IMR-90 (cell line): ENCODE results near the gene ELP6. TPM values are rescaled to one million over a fixed set of nuclear protein-coding genes. Genes with fewer than 3 reads are reported as not detected.

Experiments used
- ATAC-seq: fragments of 200-7000 bp; cut with Tn5 transposase; 2 replicates; pipeline ENCODE4 v1.9.1; 2020; ENCODE audit warnings: low read depth, mild to moderate bottlenecking, moderate library complexity
- BruUV-seq: library from RNA; stranded (reverse); fragments of 400-500 nt; replicated peaks from 2 replicates; lab custom pipeline; 2021; lab: Mats Ljungman, UMichigan
- CTCF ChIA-PET: fragments of 300-600 bp; formaldehyde crosslinking; extraction: SDS; loops from one replicate; lab custom pipeline; 2021; ENCODE audit warnings: antibody characterized with exemption; lab: Yijun Ruan, JAX
- POLR2A ChIA-PET: fragments of 300-600 bp; sonication (Branson Sonifier 250); formaldehyde crosslinking; loops from one replicate; lab custom pipeline; 2022; ENCODE audit warnings: antibody characterized with exemption; ENCODE audit not compliant: unreplicated experiment; lab: Charles Lee
- DNase-seq: peaks from one replicate; pipeline ENCODE4 v3.0.0; 2013
- H2AFZ ChIP-seq: replicated peaks from 2 replicates; pipeline ENCODE3; 2013; ENCODE audit warnings: low read length, mild to moderate bottlenecking; ENCODE audit not compliant: poor library complexity
- H2AK5ac ChIP-seq: 2 replicates; pipeline ENCODE4 v1.6.1; 2013; ENCODE audit warnings: low read depth, low read length, inconsistent platforms
- H2AK9ac ChIP-seq: replicated peaks from 2 replicates; pipeline ENCODE3; 2013; ENCODE audit warnings: mild to moderate bottlenecking, low read depth, low read length, moderate library complexity; ENCODE audit not compliant: poor library complexity
- H2BK120ac ChIP-seq: 2 replicates; pipeline ENCODE4 v1.6.1; 2013; ENCODE audit warnings: low read depth, low read length, inconsistent platforms
- H2BK15ac ChIP-seq: 3 replicates; pipeline ENCODE4 v1.6.1; 2013; ENCODE audit warnings: low read depth, low read length, inconsistent platforms
- H2BK20ac ChIP-seq: 2 replicates; pipeline ENCODE4 v1.6.1; 2013; ENCODE audit warnings: low read depth, mild to moderate bottlenecking, inconsistent platforms, low read length, moderate library complexity
- H2BK5ac ChIP-seq: 2 replicates; pipeline ENCODE4 v1.6.1; 2013; ENCODE audit warnings: mild to moderate bottlenecking, low read depth, low read length, inconsistent platforms; ENCODE audit not compliant: poor library complexity, severe bottlenecking
- H3K14ac ChIP-seq: replicated peaks from 2 replicates; pipeline ENCODE4 v1.6.1; 2013; ENCODE audit warnings: low read depth, low read length, inconsistent platforms
- H3K18ac ChIP-seq: 2 replicates; pipeline ENCODE4 v1.6.1; 2013; ENCODE audit warnings: low read depth, low read length, control low read depth
- H3K23ac ChIP-seq: 2 replicates; pipeline ENCODE4 v1.6.1; 2013; ENCODE audit warnings: low read depth, low read length, inconsistent platforms
- H3K27ac ChIP-seq: 2 replicates; pipeline ENCODE4 v1.5.1; 2013; ENCODE audit warnings: mild to moderate bottlenecking, control low read depth, low read length; ENCODE audit not compliant: insufficient read depth
- H3K27me3 ChIP-seq: 2 replicates; pipeline ENCODE4 v1.6.1; 2013; ENCODE audit warnings: low read length; ENCODE audit not compliant: control insufficient read depth, insufficient read depth
- H3K36me3 ChIP-seq: 2 replicates; pipeline ENCODE4 v1.6.1; 2013; ENCODE audit warnings: low read length, mixed read lengths; ENCODE audit not compliant: control insufficient read depth, insufficient read depth
- H3K4ac ChIP-seq: 2 replicates; pipeline ENCODE4 v1.6.1; 2013; ENCODE audit warnings: low read depth, low read length, inconsistent platforms
- H3K4me1 ChIP-seq: 2 replicates; pipeline ENCODE4 v1.6.1; 2013; ENCODE audit warnings: low read length, mixed read lengths; ENCODE audit not compliant: control insufficient read depth, insufficient read depth
- H3K4me2 ChIP-seq: 2 replicates; pipeline ENCODE4 v1.6.1; 2013; ENCODE audit warnings: low read depth, mild to moderate bottlenecking, control low read depth, low read length, moderate library complexity
- H3K4me3 ChIP-seq: 2 replicates; pipeline ENCODE4 v1.5.1; 2013; ENCODE audit warnings: low read depth, mild to moderate bottlenecking, control low read depth, low read length, moderate library complexity; ENCODE audit not compliant: insufficient read depth
- H3K56ac ChIP-seq: 2 replicates; pipeline ENCODE4 v1.6.1; 2013; ENCODE audit warnings: low read length, inconsistent platforms; ENCODE audit not compliant: insufficient read depth; ENCODE audit errors: extremely low read depth
- H3K79me1 ChIP-seq, 2 experiments: 2 replicates each; pipeline ENCODE4 v1.6.1; 2013; ENCODE audit warnings: low read length in 2 of 2, inconsistent platforms in 1 of 2, low read depth in 1 of 2
- H3K9ac ChIP-seq: 2 replicates; pipeline ENCODE4 v1.6.1; 2013; ENCODE audit warnings: low read depth, low read length, control low read depth
- H3K9me1 ChIP-seq: 2 replicates; pipeline ENCODE4 v1.6.1; 2013; ENCODE audit warnings: low read length, inconsistent platforms; ENCODE audit not compliant: insufficient read depth
- H3K9me3 ChIP-seq: 2 replicates; pipeline ENCODE4 v1.6.1; 2013; ENCODE audit warnings: low read length; ENCODE audit not compliant: control insufficient read depth, insufficient read depth
- H4K20me1 ChIP-seq: 2 replicates; pipeline ENCODE4 v1.6.1; 2013; ENCODE audit warnings: low read length, inconsistent platforms; ENCODE audit not compliant: insufficient read depth
- H4K5ac ChIP-seq: 2 replicates; pipeline ENCODE4 v1.6.1; 2013; ENCODE audit warnings: mild to moderate bottlenecking, low read depth, low read length, control low read depth
- H4K8ac ChIP-seq, 2 experiments: 2 replicates each; pipeline ENCODE4 v1.6.1; 2013; ENCODE audit warnings: low read depth in 2 of 2, low read length in 2 of 2, control low read depth in 1 of 2, inconsistent platforms in 1 of 2
- H4K91ac ChIP-seq: 2 replicates; pipeline ENCODE4 v1.6.1; 2013; ENCODE audit warnings: low read depth, low read length, inconsistent platforms; ENCODE audit not compliant: insufficient read depth
- FOS ChIP-seq: fragments of 150-350 bp; IDR thresholded peaks from 2 replicates; pipeline ENCODE4 v1.6.1; 2016; ENCODE audit warnings: low read depth, low read length
- RAD21 ChIP-seq: IDR thresholded peaks from 2 replicates; pipeline ENCODE4 v1.6.1; 2012; ENCODE audit warnings: low read length, improper control_type of control experiment
- WGBS, 2 experiments: methylation state at CpG; one replicate each; pipeline versions ENCODE4 v1.1.5 to v1.1.7; 2013; ENCODE audit warnings: missing lambda C conversion rate in 2 of 2; ENCODE audit not compliant: insufficient read length in 1 of 2; ENCODE audit errors: extremely low coverage in 2 of 2; 5-methylcytosine and 5-hydroxymethylcytosine counted together
- dilution Hi-C: fragments of 300-500 bp; cut with HindIII; formaldehyde crosslinking; loops from one replicate; pipeline ENCODE4 v1.14.3; 2018; ENCODE audit warnings: low sequenced_read_pairs; ENCODE audit not compliant: unreplicated experiment
- in situ Hi-C: fragments of 300-500 bp; cut with MboI; formaldehyde crosslinking; loops from 3 replicates; pipeline ENCODE4 v1.14.3; 2019; ENCODE audit warnings: low sequenced_read_pairs, inconsistent platforms, mixed read lengths
- intact Hi-C: fragments of 100-400 bp; cut with micrococcal nuclease; formaldehyde crosslinking; loops from 2 replicates; pipeline ENCODE4 v1.10.0; 2022
- polyA plus RNA-seq, 3 experiments: library from polyadenylated mRNA; depleted of rRNA; stranded (reverse); fragments of >200 nt; gene quantifications; 2 replicates each; pipeline ENCODE4 v1.2.3, GENCODE V29; 2012; ENCODE audit warnings: low replicate concordance in 1 of 3
- total RNA-seq: library from RNA; depleted of rRNA; stranded (reverse); fragments of >200 nt; gene quantifications from 2 replicates; pipeline ENCODE4 v1.2.3, GENCODE V29; 2012

Gene ELP6
- total and polyA plus RNA-seq, 2 of the 4 experiments (the other 2 are of a cell fraction): 31.4 to 44.9 TPM

DNA sequence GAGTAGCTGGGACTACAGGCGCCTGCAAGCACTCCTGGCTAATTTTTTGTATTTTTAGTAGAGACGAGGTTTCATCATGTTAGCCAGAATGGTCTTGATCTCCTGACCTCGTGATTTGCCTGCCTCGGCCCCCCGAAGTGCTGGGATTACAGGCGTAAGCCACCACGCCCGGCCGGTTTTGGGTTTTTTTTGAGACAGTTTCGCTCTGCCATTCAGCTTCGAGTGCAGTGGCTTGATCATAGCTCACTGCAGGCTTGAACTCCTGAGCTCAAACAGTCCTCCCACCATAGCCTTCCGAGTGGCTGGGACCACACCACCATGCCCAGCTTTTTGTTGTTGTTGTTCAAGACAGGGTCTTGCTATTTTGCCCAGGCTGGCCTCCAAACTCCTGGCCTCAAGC lies 21.7 kb downstream of the ELP6 start:
- TF ChIP-seq RAD21 (no peak), FOS (no peak)
- Histone ChIP-seq H3K4me3 (no peak overlapping the region), H4K20me1 (no peaks in the 10 kb centered on the region), H4K5ac (no peak overlapping the region), H3K36me3 (peaks cover 15% of the 10 kb centered on the region), H3K27me3 (no peaks in the 10 kb centered on the region), H4K91ac (no peak overlapping the region), H3K18ac (no peak overlapping the region), H3K23ac (no peak overlapping the region), H3K4ac (no peak overlapping the region), H2BK5ac (no peak overlapping the region), H3K9me3 (no peaks in the 10 kb centered on the region), H2BK15ac (no peak overlapping the region), H3K56ac (no peak overlapping the region), H2AK5ac (no peak overlapping the region), H3K9ac (no peak overlapping the region), H3K14ac (no peak overlapping the region), H2BK20ac (no peak overlapping the region), H3K4me2 (no peak overlapping the region), H4K8ac (no peak overlapping the region), H3K79me1 (no peaks in the 10 kb centered on the region), H3K4me1 (no peaks in the 10 kb centered on the region), H3K9me1 (peaks cover 5% of the 10 kb centered on the region; the same call in 1 of the 2 replicates), H2AK9ac (no peak overlapping the region), H3K27ac (no peak overlapping the region), H2BK120ac (no peak overlapping the region), H2AFZ (no peak overlapping the region)
- no peak for DNase-seq
- dilution Hi-C loops: no loop called here
- no peak for ATAC-seq
- intact Hi-C loops: no loop called here
- in situ Hi-C loops: no loop called here
- ChIA-PET CTCF (interaction anchor here (0.5 kb wide), 1 partner anchor 132 kb away, joined by 3 read pairs; no protein-coding TSS in a partner anchor), POLR2A (no interaction called here)
- WGBS, 2 experiments: 88% methylated on average over 10 of the region's 12 CpGs; no CpG with 5 or more reads in 1 of the 2 experiments
- no TSS peak for BruUV-seq
